Measurements from ENCODE around the gene AK6.
"Not testable (repeated sequence)": the region's sequence is repeated elsewhere in the genome, so short reads cannot be mapped to it uniquely, and the experiment has no call there.

Gene AK6

GRCh38 chr5:69364850-69365249 lies 4.5 kb downstream of the AK6 start:
- DNase-seq = no peak
- TF ChIP-seq GATA1 (IDR thresholded peaks at IDR 0.05; ENCODE audit: low read depth, low read length) (no peak), POLR2A (IDR thresholded peaks at IDR 0.05; ENCODE audit: low read length) (no peak)

GRCh38 chr5:69364414-69364813 lies 4.9 kb downstream of the AK6 start:
- no peak for TF ChIP-seq GATA1 (IDR thresholded peaks at IDR 0.05; ENCODE audit: low read depth, low read length)
- no peak for TF ChIP-seq POLR2A (IDR thresholded peaks at IDR 0.05; ENCODE audit: low read length)
- DNase-seq = peak; percentile 40 to 66

DNA sequence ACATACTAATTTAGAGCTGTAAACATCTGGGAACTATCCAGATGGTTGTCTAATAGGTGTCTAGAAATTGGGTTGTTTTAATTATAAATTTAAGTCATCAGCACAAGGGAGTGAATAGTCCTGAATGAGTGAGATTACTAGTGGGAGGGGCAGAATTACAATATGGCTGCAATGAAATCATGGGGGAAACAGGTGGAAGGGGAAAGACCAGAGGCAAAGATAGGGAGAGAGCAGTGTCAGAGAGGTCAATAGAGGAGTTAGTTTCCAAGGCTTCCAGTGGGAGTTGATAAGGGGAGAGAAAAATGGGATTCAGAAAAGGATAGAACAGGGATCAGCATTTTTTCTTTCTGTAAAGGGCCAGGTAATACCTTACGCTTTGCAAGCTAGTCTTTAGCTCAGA lies 8.9 kb downstream of the AK6 start:
- DNase-seq = peak; percentile 9 to 14
- no peak for TF ChIP-seq POLR2A (IDR thresholded peaks at IDR 0.05; ENCODE audit: low read length)
- TF ChIP-seq GATA1 (IDR thresholded peaks at IDR 0.05; ENCODE audit: low read depth, low read length) = no peak

DNA sequence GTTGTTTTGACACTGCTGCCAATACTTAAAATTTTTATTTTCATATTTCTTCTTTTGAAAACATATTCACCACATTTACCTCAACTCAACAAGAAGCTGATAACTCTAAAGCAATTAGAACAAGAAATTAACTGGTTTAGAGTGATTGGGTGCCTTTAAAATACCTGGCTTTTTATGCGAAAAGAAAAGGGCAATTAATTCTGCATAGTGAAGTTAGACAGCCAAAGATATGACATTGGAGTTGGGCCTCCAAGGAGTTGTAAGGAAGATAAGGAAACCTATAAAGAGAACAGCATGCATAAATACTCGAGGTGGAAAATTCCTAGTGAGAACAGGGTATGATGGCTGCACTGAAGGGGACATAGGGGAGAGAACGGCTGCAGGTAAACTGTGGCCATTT lies 9.6 kb downstream of the AK6 start:
- no peak for DNase-seq
- TF ChIP-seq POLR2A (IDR thresholded peaks at IDR 0.05; ENCODE audit: low read length) (no peak), GATA1 (IDR thresholded peaks at IDR 0.05; ENCODE audit: low read depth, low read length) (no peak)

- TF ChIP-seq POLR2A (IDR thresholded peaks at IDR 0.05; ENCODE audit: low read length) (no peak), GATA1 (IDR thresholded peaks at IDR 0.05; ENCODE audit: low read depth, low read length) (no peak)
- DNase-seq = no peak
Measured at GRCh38 chr5:69350664-69351063, 18.7 kb downstream of the AK6 start.

DNA sequence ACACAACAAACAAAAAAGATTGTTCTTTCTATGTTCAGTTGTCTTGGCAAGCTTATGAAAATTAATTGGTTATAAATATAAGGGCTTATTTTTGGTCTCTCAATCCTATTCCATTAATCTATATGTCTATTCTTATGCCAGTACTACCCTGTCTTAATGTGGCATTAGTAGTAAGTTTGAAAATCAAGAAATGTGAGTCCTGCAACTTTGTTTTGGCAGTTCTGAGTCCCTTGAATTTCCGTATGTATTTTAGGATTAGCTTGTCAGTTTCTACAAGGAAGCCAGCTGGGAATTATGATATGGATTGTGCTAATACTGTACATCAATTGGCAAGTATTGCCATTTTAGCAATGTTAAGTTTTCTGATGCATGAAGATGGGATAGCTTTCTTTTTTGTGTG lies 26.2 kb downstream of the AK6 start:
- TF ChIP-seq GATA1 (IDR thresholded peaks at IDR 0.05; ENCODE audit: low read depth, low read length) = no peak
- TF ChIP-seq POLR2A (IDR thresholded peaks at IDR 0.05; ENCODE audit: low read length) = no peak
- DNase-seq = no peak

GRCh38 chr5:69341520-69342161 lies 27.7 kb downstream of the AK6 start:
- TF ChIP-seq GATA1 (IDR thresholded peaks at IDR 0.05; ENCODE audit: low read depth, low read length) (no peak), POLR2A (IDR thresholded peaks at IDR 0.05; ENCODE audit: low read length) (no peak)
- no peak for DNase-seq

DNA sequence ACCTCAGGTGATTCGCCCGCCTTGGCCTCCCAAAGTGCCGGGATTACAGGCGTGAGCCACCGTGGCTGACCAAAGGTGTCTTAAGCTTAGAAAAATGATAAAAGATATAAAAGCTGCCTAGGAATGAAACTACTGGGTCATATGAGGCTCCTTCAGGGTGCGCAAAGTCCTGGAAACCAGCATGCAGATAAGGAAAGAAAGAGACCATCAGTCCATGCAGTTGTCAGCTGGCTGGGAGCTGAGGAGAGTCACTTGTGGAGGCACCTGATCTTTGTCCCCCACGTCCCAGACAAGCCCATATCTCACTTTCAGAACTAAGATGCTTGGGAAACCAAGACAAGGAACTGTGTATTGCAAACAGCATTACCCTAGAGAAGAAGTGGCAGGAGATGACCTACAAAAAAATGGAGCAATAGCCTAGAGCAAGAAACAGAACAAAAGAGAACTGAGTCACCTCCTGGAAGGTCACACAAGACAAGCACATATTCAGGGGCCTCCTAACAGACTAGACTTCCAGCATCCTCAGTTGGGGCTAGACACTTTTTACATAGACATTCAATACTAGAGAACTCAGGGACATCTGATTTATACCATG lies 33.9 kb downstream of the AK6 start:
- TF ChIP-seq GATA1 (IDR thresholded peaks at IDR 0.05; ENCODE audit: low read depth, low read length) (no peak), POLR2A (IDR thresholded peaks at IDR 0.05; ENCODE audit: low read length) (no peak)

GRCh38 chr5:69334793-69335268 lies 34.5 kb downstream of the AK6 start:
- no peak for TF ChIP-seq GATA1 (IDR thresholded peaks at IDR 0.05; ENCODE audit: low read depth, low read length)
- no peak for TF ChIP-seq POLR2A (IDR thresholded peaks at IDR 0.05; ENCODE audit: low read length)
- DNase-seq = peak; percentile 88 to 91

More for the DNA sequence above, 33.9 kb downstream of the AK6 start:
- no peak for DNase-seq

GRCh38 chr5:69333668-69334315 lies 35.5 kb downstream of the AK6 start:
- DNase-seq = not testable (repeated sequence)

- peak in 1 of 2 experiments; percentile 27 for DNase-seq
- no peak for TF ChIP-seq POLR2A (IDR thresholded peaks at IDR 0.05; ENCODE audit: low read length)
- no peak for TF ChIP-seq GATA1 (IDR thresholded peaks at IDR 0.05; ENCODE audit: low read depth, low read length)
Measured at GRCh38 chr5:69331528-69332445, 37.5 kb downstream of the AK6 start.

DNA sequence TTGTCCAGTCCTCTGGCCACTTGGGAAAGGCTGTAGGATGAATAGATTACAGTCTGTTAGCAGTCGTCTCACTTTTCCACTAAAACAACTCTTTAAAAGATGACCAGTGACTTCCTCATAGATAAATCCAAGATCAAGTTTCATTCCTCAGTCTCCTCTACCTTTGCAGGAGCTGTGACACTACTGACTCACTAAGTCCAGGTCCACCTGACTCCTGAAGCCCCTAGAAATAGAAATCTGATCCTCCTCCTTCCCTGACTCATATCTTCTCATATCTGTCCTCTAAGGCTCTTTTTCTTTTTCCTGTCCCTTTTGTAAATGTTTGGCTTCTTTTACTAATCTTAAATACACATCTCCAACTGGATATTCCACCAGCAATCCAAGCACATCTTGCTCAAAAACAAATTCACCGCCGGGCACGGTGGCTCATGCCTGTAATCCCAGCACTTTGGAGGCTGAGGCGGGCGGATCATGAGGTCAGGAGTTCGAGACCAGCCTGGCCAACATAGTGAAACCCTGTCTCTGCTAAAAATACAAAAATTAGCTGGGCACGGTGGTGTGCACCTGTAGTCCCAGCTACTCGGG lies 39.3 kb downstream of the AK6 start:
- TF ChIP-seq POLR2A (IDR thresholded peaks at IDR 0.05; ENCODE audit: low read length) (no peak), GATA1 (IDR thresholded peaks at IDR 0.05; ENCODE audit: low read depth, low read length) (no peak)
- no peak for DNase-seq

DNA sequence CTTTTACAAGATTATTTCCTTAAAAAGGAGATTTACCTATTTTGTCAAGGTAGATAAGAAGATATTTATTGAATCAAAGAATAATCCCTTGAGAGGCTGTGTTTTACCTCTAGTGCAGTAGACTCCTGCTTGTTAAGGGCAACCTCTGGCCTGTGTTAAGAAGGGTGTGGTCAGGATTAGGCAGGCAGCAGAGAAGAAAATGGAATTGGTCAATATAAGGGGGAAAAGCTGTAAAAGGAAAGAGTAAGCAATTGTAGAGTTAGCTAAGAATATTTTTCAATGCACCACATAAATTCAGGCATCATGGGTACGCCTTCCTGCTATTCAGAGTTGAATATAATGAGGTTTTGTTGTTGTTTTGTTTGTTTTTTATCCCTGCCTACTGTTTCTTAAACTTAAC lies 43.0 kb downstream of the AK6 start:
- TF ChIP-seq GATA1 (IDR thresholded peaks at IDR 0.05; ENCODE audit: low read depth, low read length) = no peak
- TF ChIP-seq POLR2A (IDR thresholded peaks at IDR 0.05; ENCODE audit: low read length) = no peak
- peak in 1 of 2 experiments; percentile 6 for DNase-seq

All from erythroblast (primary cell).